Right cardiac atrium (tissue), 5 donors: ENCODE measurements around the gene DCTN2. TPM values are rescaled to one million over a fixed set of nuclear protein-coding genes. Genes with fewer than 3 reads are reported as not detected.

Experiments
- ATAC-seq, 2 donors: fragments of 200-7000 bp; cut with Tn5 transposase; one replicate each; pipeline versions ENCODE4 v1.8.0 to v1.9.1; 2020; ENCODE audit warnings: moderate library complexity in 2 of 2, mild to moderate bottlenecking in 1 of 2
- DNase-seq, 3 donors: peaks; one replicate each; pipeline ENCODE4 v3.0.0-alpha.2; 2020
- H3K27ac ChIP-seq: one replicate; pipeline ENCODE4 v1.5.1; 2013; ENCODE audit warnings: mild to moderate bottlenecking, low read length, control low read depth, moderate library complexity
- H3K27me3 ChIP-seq: one replicate; pipeline ENCODE4 v1.6.1; 2013; ENCODE audit not compliant: control insufficient read depth, insufficient read depth
- H3K4me1 ChIP-seq: one replicate; pipeline ENCODE4 v1.6.1; 2013; ENCODE audit warnings: low read length; ENCODE audit not compliant: control insufficient read depth, insufficient read depth
- H3K4me3 ChIP-seq: one replicate; pipeline ENCODE4 v1.5.1; 2013; ENCODE audit warnings: low read length, control low read depth
- H3K9me3 ChIP-seq: one replicate; pipeline ENCODE4 v1.6.1; 2013; ENCODE audit warnings: low read length; ENCODE audit not compliant: control insufficient read depth
- WGBS: extraction: QIAGEN DNeasy Blood & Tissue Kit; methylation state at CpG from one replicate; pipeline ENCODE4 v1.1.7; 2013; 5-methylcytosine and 5-hydroxymethylcytosine counted together
- intact Hi-C, 4 donors: fragments of 100-400 bp; cut with DNase I; formaldehyde crosslinking; loops; one replicate each; pipeline versions ENCODE4 v1.11.0 to v1.14.0; 2022 to 2023
- polyA plus RNA-seq: library from polyadenylated mRNA; stranded (reverse); fragments of 200-250 nt; gene quantifications from one replicate; pipeline ENCODE4 v1.2.3, GENCODE V29; 2013
- total RNA-seq, 4 donors: library from RNA; stranded (reverse); fragmentation: NEBNext Ultra II Directional; extraction: Animal tissue kit (Norgen Biotek cat#: 25700); gene quantifications; one replicate each; pipeline ENCODE4 v1.2.1, GENCODE V29; 2021
- donor health status: healthy with polysubstance abuse.
- donor health status: DM: no; HTN: yes; CAD: no.
- donor health status: DM: no; HTN: no; CAD: no.
- donor health status: DM: no; HTN: yes; CAD: no; lungs with severe emphysema.
- donor health status: DM: yes; HTN: yes; CAD: no.

Gene DCTN2
- total and polyA plus RNA-seq, 5 donors: 88.6 to 99.2 (median 89.5) TPM

DNA sequence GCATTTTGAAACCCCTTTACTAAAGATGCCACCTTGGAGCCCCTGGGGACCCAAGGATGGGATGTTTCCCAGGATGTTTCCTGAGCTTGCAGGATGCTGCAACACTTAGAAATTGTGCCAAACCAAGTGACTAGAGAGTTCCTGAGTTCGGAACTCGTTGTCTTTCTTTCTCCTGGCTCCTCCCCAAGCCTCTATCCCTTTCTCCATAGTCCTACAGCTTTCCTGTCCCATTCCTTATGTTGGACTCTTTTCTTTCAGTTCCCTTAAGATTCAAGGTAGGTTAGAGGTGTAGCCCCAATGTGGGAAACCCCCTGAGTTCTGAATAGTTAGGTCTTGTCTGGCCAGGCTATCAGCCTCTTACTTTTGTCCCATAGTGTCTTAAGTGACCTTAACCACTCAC is 1.5 kb upstream of the DCTN2 start:
- no peak for DNase-seq
- Histone ChIP-seq H3K9me3 (no peaks in the 10 kb centered on the region), H3K4me1 (peaks cover 7% of the 10 kb centered on the region), H3K4me3 (no peak overlapping the region), H3K27ac (no peak overlapping the region), H3K27me3 (no peaks in the 10 kb centered on the region)
- intact Hi-C loops: no loop called here
- no peak for ATAC-seq
- 45% methylated on average over 2 of the region's 2 CpGs for WGBS

DNA sequence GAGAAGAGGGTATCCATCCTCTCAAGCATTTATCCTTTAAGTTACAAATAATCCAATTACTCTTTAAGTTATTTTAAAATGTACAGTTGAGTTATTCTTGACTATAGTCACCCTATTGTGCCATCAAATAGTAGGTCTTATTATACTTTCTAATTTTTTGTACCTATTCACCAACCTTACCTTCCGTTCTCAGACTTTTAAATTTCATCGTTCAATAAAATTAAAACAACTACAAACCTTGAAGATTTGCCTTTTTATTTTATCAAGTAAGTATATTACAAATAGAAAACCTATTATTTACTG is 972 bp upstream of the DCTN2 start:
- Histone ChIP-seq H3K9me3 (no peaks in the 10 kb centered on the region), H3K4me1 (peaks cover 7% of the 10 kb centered on the region), H3K27ac (no peak overlapping the region), H3K27me3 (no peaks in the 10 kb centered on the region), H3K4me3 (no peak overlapping the region)
- no peak for DNase-seq
- WGBS: 95% methylated on average over 2 of the region's 2 CpGs
- intact Hi-C loops: no loop called here
- ATAC-seq: no peak

DNA sequence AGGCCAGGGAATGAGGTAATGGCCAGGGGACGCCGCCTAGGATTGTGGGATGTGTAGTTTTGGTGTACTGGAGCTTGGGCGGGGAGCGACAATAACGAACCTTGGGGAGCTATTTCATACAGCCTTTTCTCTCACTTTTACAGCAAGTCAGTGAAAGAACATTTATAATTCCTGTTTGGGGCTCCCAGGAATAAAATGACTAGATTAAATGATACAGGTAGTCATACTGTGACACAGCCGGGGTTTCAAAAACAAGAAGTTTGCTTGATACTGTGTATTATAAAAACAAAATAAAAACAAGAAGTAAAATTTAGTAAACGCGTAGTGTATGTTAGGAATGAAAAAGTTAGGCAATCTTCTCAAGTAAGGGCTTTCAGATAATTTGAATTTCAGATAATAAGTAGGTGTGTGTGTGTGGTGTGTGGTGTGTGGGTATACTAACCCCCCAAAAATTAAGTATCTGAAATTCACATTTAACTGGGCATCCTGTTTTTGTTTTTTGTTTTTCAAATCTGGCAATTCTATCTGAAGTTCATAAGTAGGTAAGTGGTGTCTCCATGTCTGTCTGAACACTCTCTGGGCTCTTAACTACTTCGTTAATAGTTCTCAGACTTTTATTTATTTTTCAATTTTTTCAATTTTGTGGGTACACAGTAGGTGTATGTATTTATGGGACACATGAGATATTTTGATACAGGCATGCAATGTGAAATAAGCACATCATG is 458 bp upstream of the DCTN2 start:
- ATAC-seq: no peak
- peaks cover 7% of the 10 kb centered on the region for H3K4me1 ChIP-seq
- no peaks in the 10 kb centered on the region for H3K27me3 ChIP-seq
- intact Hi-C loops: no loop called here
- no peak overlapping the region for H3K27ac ChIP-seq
- no peaks in the 10 kb centered on the region for H3K9me3 ChIP-seq
- no peak for DNase-seq
- H3K4me3 ChIP-seq: peak overlapping the region; percentile 87
- WGBS: 21% methylated on average over 9 of the region's 9 CpGs

DNA sequence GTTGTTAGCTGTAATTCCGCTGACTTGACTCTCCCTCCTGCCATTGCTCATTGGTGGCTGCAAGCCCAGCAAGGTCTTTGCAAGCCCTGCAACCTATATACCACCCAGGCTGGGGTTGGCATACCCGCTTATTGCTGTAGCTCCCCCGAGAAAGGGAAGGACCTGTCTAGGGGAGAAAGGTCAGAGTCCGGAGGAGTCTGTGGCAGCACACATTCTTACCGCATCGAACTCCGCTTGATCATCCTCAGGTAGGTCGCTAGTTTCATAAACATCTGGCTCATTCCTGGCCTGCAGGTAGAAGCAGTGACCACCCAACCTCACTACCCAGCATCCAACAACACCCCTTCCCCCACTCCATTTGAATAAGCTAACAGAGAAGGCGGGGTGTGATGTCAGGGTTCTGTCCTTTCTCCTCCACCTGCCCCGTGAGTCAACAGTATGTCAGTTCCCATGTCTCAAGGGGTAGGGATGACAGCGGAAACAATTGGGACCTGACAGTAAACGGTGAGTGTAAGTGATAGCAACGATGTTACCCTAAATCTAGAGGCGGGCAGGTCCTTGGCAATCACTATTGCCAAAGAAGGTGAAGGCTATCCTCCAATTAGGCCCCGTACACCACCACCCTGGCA is 1.1 kb downstream of the DCTN2 start:
- no peaks in the 10 kb centered on the region for H3K27me3 ChIP-seq
- ATAC-seq (peak in 1 of 2 donors; percentile 1), DNase-seq (no peak)
- no peak overlapping the region for H3K27ac ChIP-seq
- intact Hi-C loops: no loop called here
- peaks cover 7% of the 10 kb centered on the region for H3K4me1 ChIP-seq
- WGBS: 59% methylated on average over 15 of the region's 15 CpGs
- no peaks in the 10 kb centered on the region for H3K9me3 ChIP-seq
- peak overlapping the region; percentile 87 for H3K4me3 ChIP-seq

DNA sequence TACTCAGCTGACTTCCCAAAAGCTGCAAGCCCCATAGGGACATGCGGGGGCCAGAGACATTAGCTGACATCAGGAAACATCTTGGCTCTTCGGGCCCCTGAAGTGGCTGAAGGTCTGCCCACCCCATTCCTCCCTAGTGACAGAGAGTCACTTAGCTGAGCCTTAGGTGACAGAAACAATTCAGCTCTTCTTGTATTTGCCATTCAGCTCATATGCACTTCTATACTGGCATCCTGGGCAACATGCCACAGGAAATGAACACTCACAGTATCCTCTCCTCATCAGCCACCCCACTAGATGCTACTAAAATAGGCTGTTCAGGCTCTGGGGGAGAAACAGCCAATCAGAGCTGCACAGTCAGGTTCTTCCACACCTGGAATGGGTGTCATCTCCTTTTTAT is 3.4 kb downstream of the DCTN2 start:
- no peaks in the 10 kb centered on the region for H3K27me3 ChIP-seq
- intact Hi-C loops: no loop called here
- peaks cover 7% of the 10 kb centered on the region for H3K4me1 ChIP-seq
- 50% methylated on average over 2 of the region's 2 CpGs for WGBS
- no peak overlapping the region for H3K27ac ChIP-seq
- ATAC-seq: no peak
- no peak overlapping the region for H3K4me3 ChIP-seq
- no peak for DNase-seq
- no peaks in the 10 kb centered on the region for H3K9me3 ChIP-seq

DNA sequence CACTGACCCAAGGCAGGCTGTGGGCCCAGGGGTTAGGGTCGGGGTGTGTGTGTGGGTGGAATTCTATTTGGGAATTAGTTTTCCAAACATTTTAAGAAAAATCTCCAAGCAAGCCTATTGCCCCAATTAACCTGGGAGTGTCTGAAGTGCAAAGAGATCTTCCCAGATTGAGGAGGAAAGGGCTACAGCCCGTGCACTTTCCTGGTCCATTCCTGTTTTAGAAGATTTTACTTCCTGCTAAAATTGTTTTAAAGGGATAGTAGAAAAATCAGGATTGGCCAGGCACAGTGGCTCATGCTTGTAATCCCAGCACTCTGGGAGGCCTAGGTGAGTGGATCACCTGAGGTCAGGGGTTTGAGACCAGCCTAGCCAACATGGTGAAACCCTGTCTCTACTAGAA is 5.3 kb downstream of the DCTN2 start:
- ATAC-seq (no peak), DNase-seq (no peak)
- intact Hi-C loops: no loop called here
- H3K9me3 ChIP-seq: no peaks in the 10 kb centered on the region
- 76% methylated on average over 2 of the region's 2 CpGs for whole genome bisulfite sequencing
- H3K4me1 ChIP-seq: peaks cover 7% of the 10 kb centered on the region
- no peak overlapping the region for H3K27ac ChIP-seq
- H3K27me3 ChIP-seq: no peaks in the 10 kb centered on the region
- no peak overlapping the region for H3K4me3 ChIP-seq

DNA sequence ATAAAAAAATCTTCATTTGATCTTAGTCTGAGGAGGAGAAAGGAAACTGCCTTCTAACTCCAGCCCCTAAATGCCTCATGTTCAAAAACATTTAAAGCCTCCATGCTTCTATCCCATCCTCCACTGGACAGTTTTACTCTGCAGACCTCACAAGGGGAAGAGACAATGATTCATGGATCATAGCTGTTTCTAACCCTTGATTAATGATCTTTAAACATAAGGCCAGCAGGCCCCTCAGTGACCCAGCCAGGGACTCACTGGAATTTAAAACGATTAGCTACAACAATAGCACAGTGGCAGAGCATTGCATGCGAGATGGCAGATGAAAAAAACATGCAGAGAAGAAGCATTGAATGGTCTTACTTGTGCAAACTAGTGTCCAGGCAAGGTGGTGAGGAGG is 6.0 kb downstream of the DCTN2 start:
- intact Hi-C loops: no loop called here
- Histone ChIP-seq H3K4me1 (peaks cover 4% of the 10 kb centered on the region), H3K27ac (no peak overlapping the region), H3K27me3 (no peaks in the 10 kb centered on the region), H3K4me3 (no peak overlapping the region), H3K9me3 (no peaks in the 10 kb centered on the region)
- WGBS: 67% methylated on average over 2 of the region's 2 CpGs
- no peak for DNase-seq
- no peak for ATAC-seq

DNA sequence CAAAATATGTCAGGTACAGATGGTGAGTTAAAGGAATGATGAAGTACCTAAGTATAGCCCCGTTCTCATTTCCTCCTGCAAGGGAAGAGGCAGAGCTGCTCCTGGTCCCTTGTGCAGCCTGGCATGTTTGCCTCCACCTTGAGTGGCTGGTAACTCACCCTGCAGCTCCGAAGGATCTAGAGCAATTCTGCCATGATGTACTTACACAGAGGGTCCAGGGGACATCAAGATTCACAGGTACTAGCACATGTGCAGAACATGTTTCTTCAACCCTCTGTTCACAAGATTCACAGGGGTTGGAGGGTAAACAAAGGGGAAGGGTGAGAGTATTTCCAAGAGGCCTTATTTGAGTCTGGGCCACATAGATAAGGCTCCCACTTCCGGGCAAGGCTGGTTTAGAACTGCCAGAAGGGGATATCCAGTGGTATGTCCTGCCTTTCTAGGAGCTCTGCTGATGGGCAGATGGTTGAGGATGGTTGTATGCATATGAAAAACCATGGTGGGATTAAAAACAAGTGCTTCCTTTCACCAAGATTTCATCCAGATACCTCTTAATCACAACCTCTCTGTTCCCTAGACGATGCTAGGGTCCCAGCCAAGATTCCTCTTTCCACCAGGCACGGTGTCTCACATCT is 7.7 kb downstream of the DCTN2 start:
- H3K27ac ChIP-seq: no peak overlapping the region
- intact Hi-C loops: no loop called here
- ATAC-seq (no peak), DNase-seq (no peak)
- H3K4me3 ChIP-seq: no peak overlapping the region
- H3K4me1 ChIP-seq: no peaks in the 10 kb centered on the region
- no peaks in the 10 kb centered on the region for H3K9me3 ChIP-seq
- 78% methylated on average over 5 of the region's 5 CpGs for WGBS
- H3K27me3 ChIP-seq: no peaks in the 10 kb centered on the region

DNA sequence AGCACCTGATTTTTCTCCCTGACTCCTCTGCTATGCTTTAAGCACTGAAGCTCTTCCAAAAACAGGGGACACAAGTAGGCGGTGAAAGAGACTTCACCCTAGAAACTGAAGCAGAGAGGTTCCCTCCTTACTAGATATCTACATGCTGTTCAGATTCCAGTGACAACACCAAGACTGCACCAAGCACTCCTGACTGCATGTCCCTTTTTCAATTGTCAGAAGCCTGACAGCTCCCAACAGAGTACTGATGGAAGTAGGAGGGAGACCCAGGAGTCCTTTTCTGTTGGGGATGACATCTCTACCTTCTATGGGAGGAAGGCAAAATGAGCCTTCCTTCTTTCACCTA is 10.4 kb downstream of the DCTN2 start:
- no peaks in the 10 kb centered on the region for H3K27me3 ChIP-seq
- ATAC-seq (no peak), DNase-seq (no peak)
- intact Hi-C loops: no loop called here
- WGBS: 98% methylated on average over 1 of the region's 1 CpG
- no peaks in the 10 kb centered on the region for H3K9me3 ChIP-seq
- no peak overlapping the region for H3K4me3 ChIP-seq
- no peaks in the 10 kb centered on the region for H3K4me1 ChIP-seq
- no peak overlapping the region for H3K27ac ChIP-seq

DNA sequence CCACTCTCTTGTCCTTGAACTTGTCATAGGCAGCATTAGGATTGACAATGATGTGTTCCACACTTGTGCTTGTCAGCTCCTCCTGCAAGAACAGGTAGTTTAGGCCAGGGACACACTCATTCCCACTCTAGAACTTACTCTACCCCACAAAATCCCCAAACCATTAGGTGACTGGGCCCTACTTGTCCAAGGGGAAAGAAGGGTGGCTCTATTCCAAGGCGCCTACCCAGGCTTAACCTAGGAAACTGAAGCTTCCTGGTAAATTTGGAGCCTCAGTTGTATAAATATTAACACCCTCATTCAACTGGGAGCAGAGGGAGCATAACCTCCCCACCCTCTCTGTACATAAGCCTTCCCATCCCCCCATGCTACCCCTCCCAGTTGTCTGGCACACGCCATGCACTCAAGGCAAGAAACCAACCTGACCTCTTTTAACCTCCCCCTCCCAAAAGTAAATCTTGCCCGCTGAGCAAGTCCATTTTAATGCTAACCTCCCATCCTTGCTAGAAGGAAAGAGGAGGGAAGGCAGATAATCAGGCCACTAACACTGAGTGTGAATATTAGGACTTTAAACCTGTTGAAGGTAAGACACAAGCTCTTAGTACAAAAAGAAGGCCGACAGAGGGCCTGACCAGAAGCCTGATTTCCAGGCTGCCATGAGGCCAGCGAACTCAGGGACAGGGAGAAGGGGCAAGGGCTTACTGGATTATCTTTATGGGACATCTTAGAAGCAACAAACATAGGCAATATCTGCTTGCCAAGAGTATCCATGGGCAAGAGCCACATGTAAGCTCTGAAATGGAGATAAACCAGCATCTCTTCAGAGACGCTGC is 11.0 kb downstream of the DCTN2 start:
- Histone ChIP-seq H3K4me1 (no peaks in the 10 kb centered on the region), H3K9me3 (no peaks in the 10 kb centered on the region), H3K27ac (no peak overlapping the region), H3K27me3 (no peaks in the 10 kb centered on the region), H3K4me3 (no peak overlapping the region)
- DNase-seq: no peak
- peak in 1 of 2 donors; percentile 14 for ATAC-seq
- intact Hi-C loops: no loop called here
- WGBS: 76% methylated on average over 6 of the region's 6 CpGs

DNA sequence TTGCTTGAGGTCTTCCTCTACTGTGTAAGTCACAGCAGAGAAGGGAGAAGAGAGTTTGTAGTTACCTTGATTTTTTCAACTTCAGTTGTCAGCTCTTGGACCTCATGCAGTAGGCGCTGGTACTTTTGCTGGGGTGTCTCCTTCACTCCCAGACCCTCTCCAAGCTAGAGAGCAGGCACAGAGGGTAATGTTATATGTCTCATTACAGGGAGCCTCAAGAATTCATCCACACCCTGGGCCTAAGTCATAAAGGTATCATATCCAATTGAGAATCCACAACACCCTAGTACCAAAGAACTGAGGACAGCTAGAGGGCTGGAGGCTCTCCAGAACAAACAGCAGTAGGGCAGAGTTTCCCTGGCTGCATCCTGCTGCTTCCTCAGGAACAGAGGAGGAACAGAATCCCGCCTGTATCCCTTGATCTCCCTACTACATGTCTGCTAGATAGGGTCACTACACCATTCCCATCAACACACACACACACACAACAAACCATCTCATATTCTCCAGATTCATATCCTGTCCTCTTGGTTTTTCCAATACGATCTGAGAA is 11.9 kb downstream of the DCTN2 start:
- Histone ChIP-seq H3K27ac (no peak overlapping the region), H3K9me3 (no peaks in the 10 kb centered on the region), H3K4me3 (no peak overlapping the region), H3K27me3 (no peaks in the 10 kb centered on the region), H3K4me1 (no peaks in the 10 kb centered on the region)
- intact Hi-C loops: no loop called here
- 87% methylated on average over 3 of the region's 3 CpGs for WGBS
- no peak for DNase-seq
- peak in 1 of 2 donors; percentile 45 for ATAC-seq
